ENCODE measurements around the gene DENND2A. TPM values are rescaled to one million over a fixed set of nuclear protein-coding genes. Genes with fewer than 3 reads are reported as not detected.

Gene DENND2A
- total and polyA plus RNA-seq, 10 of the 15 experiments (the other 5 are each of a cell fraction or from before 2014, with no cell fraction given), result 0.01 TPM; not detected in 9

DNA sequence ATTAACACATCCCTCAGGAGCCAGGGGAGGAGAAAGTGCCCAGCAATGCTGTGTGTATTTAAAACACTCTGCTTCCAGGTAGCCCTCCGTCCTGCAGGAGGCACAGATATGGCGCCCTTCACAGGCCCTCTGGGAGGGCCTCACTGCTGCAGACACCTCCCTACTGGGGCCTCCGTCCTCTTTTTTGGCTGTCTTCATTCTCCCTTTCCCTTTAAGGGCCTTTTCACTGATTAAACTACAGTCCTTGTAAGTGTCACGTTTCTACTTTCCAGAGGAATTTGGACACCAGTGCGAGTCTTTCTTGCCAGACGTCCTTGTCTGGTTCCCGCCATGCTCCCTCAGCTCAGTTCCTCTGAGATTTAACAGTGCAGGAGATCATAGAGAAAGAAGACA lies 121.6 kb downstream of the DENND2A start:
- Histone ChIP-seq H4K20me1 (ENCODE audit: control insufficient read depth, insufficient read depth) (no peaks in the 10 kb centered on the region), H3K4me1 (ENCODE audit: control insufficient read depth, insufficient read depth, low read length) (no peaks in the 10 kb centered on the region), H3K36me3 (ENCODE audit: control insufficient read depth in 2 of 2, insufficient read depth in 2 of 2, low read length in 1 of 2) (no peaks in the 10 kb centered on the region), H3K27ac (ENCODE audit: control insufficient read depth, insufficient read depth) (no peak overlapping the region), H3K4me2 (ENCODE audit: control insufficient read depth, insufficient read depth) (no peak overlapping the region), H3K27me3 (replicated peaks in 1 of 2; ENCODE audit: control insufficient read depth in 2 of 2, insufficient read depth in 2 of 2, low read length in 1 of 2) (no peaks in the 10 kb centered on the region; a peak in 2 of 4 replicates), H3K4me3 (no peak overlapping the region), H3K9ac (ENCODE audit: control insufficient read depth, insufficient read depth, low read length) (no peak overlapping the region), H3K79me2 (ENCODE audit: control insufficient read depth, insufficient read depth, low read length) (no peaks in the 10 kb centered on the region), H2AFZ (ENCODE audit: control insufficient read depth, low read depth, low read length) (no peak overlapping the region), H3K9me3 (replicated peaks; ENCODE audit: control insufficient read depth, insufficient read depth, low read length) (no peaks in the 10 kb centered on the region)
- in situ Hi-C loops (cut with MboI), result loop anchor here (5.0 to 10.0 kb wide), 2 partner anchors 138 to 486 kb away; no protein-coding TSS in a partner anchor
- RAD21 ChIA-PET (ENCODE audit: unreplicated experiment), result no interaction called here
- no peak for ATAC-seq
- intact Hi-C loops (cut with micrococcal nuclease; ENCODE audit: unreplicated experiment), result loop anchor here (2.0 to 5.0 kb wide), 2 partner anchors 494 to 1013 kb away; no protein-coding TSS in a partner anchor
- CTCF ChIA-PET, result interaction anchor here (0.7 to 1.6 kb wide), 2 partner anchors 17 to 134 kb away, joined by 4 to 12 read pairs; no protein-coding TSS in a partner anchor
- POLR2A ChIA-PET, result no interaction called here
- SMC1A ChIA-PET (ENCODE audit: uncharacterized antibody, unreplicated experiment), result interaction anchor here (1.2 kb wide), 1 partner anchor 131 kb away, joined by 4 read pairs; no protein-coding TSS in a partner anchor
- FAIRE-seq, result no peak
- DNase-seq (ENCODE audit: low read depth, low spot score), result no peak
- no TSS peak for BruUV-seq (replicated peaks)
- whole genome bisulfite sequencing (ENCODE audit: insufficient coverage, insufficient replicate concordance, low lambda C conversion rate, missing lambda C conversion rate), result 17% methylated on average over 7 of the region's 7 CpGs
- TF ChIP-seq CHD1 (IDR thresholded peaks at IDR 0.05; ENCODE audit: low read depth, low read length), result no peak
- TF ChIP-seq, protein P1, sequence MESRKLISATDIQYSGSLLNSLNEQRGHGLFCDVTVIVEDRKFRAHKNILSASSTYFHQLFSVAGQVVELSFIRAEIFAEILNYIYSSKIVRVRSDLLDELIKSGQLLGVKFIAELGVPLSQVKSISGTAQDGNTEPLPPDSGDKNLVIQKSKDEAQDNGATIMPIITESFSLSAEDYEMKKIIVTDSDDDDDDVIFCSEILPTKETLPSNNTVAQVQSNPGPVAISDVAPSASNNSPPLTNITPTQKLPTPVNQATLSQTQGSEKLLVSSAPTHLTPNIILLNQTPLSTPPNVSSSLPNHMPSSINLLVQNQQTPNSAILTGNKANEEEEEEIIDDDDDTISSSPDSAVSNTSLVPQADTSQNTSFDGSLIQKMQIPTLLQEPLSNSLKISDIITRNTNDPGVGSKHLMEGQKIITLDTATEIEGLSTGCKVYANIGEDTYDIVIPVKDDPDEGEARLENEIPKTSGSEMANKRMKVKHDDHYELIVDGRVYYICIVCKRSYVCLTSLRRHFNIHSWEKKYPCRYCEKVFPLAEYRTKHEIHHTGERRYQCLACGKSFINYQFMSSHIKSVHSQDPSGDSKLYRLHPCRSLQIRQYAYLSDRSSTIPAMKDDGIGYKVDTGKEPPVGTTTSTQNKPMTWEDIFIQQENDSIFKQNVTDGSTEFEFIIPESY (IDR thresholded peaks at IDR 0.05), result no peak
- TF ChIP-seq IKZF1 (conservative IDR thresholded peaks at IDR 0.05), result no peak
- no peak for TF ChIP-seq NR2C2 (IDR thresholded peaks at IDR 0.05; ENCODE audit: borderline replicate concordance, control insufficient read depth, insufficient read length, low read depth)
- TF ChIP-seq, protein P2, sequence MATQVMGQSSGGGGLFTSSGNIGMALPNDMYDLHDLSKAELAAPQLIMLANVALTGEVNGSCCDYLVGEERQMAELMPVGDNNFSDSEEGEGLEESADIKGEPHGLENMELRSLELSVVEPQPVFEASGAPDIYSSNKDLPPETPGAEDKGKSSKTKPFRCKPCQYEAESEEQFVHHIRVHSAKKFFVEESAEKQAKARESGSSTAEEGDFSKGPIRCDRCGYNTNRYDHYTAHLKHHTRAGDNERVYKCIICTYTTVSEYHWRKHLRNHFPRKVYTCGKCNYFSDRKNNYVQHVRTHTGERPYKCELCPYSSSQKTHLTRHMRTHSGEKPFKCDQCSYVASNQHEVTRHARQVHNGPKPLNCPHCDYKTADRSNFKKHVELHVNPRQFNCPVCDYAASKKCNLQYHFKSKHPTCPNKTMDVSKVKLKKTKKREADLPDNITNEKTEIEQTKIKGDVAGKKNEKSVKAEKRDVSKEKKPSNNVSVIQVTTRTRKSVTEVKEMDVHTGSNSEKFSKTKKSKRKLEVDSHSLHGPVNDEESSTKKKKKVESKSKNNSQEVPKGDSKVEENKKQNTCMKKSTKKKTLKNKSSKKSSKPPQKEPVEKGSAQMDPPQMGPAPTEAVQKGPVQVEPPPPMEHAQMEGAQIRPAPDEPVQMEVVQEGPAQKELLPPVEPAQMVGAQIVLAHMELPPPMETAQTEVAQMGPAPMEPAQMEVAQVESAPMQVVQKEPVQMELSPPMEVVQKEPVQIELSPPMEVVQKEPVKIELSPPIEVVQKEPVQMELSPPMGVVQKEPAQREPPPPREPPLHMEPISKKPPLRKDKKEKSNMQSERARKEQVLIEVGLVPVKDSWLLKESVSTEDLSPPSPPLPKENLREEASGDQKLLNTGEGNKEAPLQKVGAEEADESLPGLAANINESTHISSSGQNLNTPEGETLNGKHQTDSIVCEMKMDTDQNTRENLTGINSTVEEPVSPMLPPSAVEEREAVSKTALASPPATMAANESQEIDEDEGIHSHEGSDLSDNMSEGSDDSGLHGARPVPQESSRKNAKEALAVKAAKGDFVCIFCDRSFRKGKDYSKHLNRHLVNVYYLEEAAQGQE (IDR thresholded peaks at IDR 0.05; ENCODE audit: low read depth, low read length), result no peak
- no peak for TF ChIP-seq STAT3 (IDR thresholded peaks at IDR 0.05; ENCODE audit: low read depth, low read length)
- TF ChIP-seq ZSCAN29 (IDR thresholded peaks at IDR 0.05), result no peak
- TF ChIP-seq, protein P3, sequence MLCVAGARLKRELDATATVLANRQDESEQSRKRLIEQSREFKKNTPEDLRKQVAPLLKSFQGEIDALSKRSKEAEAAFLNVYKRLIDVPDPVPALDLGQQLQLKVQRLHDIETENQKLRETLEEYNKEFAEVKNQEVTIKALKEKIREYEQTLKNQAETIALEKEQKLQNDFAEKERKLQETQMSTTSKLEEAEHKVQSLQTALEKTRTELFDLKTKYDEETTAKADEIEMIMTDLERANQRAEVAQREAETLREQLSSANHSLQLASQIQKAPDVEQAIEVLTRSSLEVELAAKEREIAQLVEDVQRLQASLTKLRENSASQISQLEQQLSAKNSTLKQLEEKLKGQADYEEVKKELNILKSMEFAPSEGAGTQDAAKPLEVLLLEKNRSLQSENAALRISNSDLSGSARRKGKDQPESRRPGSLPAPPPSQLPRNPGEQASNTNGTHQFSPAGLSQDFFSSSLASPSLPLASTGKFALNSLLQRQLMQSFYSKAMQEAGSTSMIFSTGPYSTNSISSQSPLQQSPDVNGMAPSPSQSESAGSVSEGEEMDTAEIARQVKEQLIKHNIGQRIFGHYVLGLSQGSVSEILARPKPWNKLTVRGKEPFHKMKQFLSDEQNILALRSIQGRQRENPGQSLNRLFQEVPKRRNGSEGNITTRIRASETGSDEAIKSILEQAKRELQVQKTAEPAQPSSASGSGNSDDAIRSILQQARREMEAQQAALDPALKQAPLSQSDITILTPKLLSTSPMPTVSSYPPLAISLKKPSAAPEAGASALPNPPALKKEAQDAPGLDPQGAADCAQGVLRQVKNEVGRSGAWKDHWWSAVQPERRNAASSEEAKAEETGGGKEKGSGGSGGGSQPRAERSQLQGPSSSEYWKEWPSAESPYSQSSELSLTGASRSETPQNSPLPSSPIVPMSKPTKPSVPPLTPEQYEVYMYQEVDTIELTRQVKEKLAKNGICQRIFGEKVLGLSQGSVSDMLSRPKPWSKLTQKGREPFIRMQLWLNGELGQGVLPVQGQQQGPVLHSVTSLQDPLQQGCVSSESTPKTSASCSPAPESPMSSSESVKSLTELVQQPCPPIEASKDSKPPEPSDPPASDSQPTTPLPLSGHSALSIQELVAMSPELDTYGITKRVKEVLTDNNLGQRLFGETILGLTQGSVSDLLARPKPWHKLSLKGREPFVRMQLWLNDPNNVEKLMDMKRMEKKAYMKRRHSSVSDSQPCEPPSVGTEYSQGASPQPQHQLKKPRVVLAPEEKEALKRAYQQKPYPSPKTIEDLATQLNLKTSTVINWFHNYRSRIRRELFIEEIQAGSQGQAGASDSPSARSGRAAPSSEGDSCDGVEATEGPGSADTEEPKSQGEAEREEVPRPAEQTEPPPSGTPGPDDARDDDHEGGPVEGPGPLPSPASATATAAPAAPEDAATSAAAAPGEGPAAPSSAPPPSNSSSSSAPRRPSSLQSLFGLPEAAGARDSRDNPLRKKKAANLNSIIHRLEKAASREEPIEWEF (IDR thresholded peaks at IDR 0.05; ENCODE audit: insufficient replicate concordance, low read depth, low read length), result no peak
- TF ChIP-seq SP1 (IDR thresholded peaks at IDR 0.05; ENCODE audit: low read depth, low read length), result no peak
- TF ChIP-seq KDM1A (IDR thresholded peaks at IDR 0.05; ENCODE audit: borderline replicate concordance), result no peak
- TF ChIP-seq NFIC (IDR thresholded peaks at IDR 0.05; ENCODE audit: low read depth, low read length), result no peak
- TF ChIP-seq, protein P4, sequence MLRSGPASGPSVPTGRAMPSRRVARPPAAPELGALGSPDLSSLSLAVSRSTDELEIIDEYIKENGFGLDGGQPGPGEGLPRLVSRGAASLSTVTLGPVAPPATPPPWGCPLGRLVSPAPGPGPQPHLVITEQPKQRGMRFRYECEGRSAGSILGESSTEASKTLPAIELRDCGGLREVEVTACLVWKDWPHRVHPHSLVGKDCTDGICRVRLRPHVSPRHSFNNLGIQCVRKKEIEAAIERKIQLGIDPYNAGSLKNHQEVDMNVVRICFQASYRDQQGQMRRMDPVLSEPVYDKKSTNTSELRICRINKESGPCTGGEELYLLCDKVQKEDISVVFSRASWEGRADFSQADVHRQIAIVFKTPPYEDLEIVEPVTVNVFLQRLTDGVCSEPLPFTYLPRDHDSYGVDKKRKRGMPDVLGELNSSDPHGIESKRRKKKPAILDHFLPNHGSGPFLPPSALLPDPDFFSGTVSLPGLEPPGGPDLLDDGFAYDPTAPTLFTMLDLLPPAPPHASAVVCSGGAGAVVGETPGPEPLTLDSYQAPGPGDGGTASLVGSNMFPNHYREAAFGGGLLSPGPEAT (IDR thresholded peaks at IDR 0.05; ENCODE audit: low read depth), result no peak

Data from GM12878 (cell line).